C4-2B (cell line): ENCODE results near the gene JAKMIP1.

Source experiments
- CTCF ChIP-seq: fragments of 450-650 bp; conservative IDR thresholded peaks from 2 replicates; pipeline ENCODE4 v1.5.1; 2017; ENCODE audit warnings: mild to moderate bottlenecking
- ZFX ChIP-seq: fragments of 450-650 bp; IDR thresholded peaks from 2 replicates; pipeline ENCODE4 v1.6.1; 2017

GRCh38 chr4:6184169-6184568 lies 16.2 kb downstream of the JAKMIP1 start:
- TF ChIP-seq CTCF (no peak), ZFX (no peak)
